HG02798 (cell line): Measurements from ENCODE around the gene ERICH3.
A peak's percentile ranks its signal among the peaks of the same experiment; 100 is the strongest.
"Not testable (repeated sequence)": the region's sequence is repeated elsewhere in the genome, so short reads cannot be mapped to it uniquely, and the experiment has no call there.

Source experiments
- ATAC-seq: cut with Tn5 transposase; IDR thresholded peaks from one replicate; pipeline ENCODE4 v1.9.1; 2021; ENCODE audit warnings: mild to moderate bottlenecking; ENCODE audit not compliant: unreplicated experiment, poor library complexity

ERICH3 gene

DNA sequence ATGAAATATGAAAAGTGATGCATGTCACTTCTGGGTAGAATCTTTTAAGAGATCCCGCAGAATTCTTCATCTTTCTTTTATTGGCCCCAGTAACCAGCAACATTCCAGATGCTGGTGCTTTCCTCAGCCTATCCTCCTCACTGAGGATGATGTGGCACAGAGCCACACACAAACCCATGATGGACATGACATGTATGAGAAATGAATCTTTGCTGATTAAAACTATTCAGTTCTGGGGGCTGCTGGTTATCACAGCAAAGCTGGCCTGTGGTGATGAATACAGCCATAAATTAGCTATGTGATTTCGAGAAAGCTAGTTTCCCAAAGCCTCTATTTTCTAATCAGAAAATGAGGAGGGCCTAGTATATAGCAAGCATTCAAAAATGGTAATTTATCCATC lies 8.3 kb upstream of the ERICH3 start:
- no peak for ATAC-seq

DNA sequence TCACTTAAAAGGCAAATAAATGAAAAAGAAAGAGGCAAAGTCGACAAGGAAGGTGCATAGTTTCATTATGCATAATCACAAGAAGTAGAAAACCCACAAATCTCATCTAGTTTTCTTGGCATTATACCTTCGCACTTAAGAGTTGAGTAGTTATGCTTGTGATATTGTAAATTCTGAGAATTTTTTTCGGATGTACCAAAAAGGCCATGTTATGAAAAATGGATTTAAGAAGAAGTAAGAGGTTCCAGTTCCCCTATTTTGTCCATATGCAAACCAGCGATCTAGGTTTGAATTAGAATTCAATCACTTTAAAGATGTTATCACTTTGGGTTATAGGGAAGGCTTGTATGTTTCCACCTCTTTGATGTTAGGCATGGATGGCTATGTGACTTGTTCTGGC lies 7.9 kb upstream of the ERICH3 start:
- peak; percentile 77 for ATAC-seq

DNA sequence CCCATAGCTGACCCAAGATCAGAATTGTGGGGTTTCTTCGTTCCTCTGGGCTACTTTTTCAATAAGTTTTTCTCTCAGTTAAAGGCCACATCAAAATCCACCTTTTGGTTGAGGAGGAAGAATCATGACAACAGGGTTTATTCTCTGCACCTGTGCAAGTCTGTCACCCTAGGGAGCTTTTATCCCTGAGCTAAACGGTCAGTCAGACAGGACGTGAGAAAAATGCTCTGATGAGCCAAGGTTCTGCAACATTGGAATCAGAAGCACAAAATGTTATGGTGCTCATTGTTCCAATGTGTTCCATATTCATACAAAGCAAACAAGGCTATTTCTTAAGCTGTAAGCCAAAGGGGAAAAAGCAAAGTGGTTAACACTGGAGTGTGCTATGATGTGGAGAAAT lies 7.4 kb upstream of the ERICH3 start:
- peak; percentile 20 for ATAC-seq

DNA sequence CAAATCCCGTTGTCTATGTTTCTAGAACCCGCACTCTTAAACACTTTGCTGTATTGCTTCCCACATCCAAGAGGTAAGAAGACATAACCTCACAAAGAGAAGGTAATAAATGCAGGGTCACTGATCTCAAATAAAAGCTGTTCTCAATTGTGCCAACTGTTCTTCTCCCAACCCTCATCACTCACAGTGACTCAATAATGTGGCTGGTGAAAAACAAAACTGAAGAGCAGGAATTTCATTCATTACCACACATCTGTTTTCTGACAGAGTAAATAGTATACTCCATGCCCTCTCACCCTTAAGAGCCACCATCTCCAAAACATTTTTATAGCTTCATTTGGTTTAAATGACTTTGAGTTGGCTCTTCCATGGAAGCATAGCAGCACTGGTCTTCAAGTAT lies 6.2 kb upstream of the ERICH3 start:
- ATAC-seq: no peak

DNA sequence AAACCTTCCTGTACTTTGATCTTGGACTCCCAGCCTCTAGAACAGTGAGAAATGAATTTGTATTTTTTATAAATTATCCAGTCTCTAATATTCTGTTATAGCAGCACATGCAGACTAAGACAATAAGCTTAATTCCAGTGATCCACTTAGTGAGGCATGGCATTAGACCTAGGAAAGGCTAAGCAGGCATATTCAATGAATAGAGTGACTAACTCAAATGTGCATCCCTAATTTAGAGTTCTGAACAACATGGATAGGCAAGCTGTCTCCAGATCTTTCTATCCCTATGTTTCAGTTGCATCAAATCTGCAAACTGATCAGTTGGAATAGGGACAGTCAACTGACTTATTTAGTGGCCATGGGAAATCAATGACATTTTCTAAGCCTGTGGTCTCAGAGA lies 4.3 kb upstream of the ERICH3 start:
- no peak for ATAC-seq

DNA sequence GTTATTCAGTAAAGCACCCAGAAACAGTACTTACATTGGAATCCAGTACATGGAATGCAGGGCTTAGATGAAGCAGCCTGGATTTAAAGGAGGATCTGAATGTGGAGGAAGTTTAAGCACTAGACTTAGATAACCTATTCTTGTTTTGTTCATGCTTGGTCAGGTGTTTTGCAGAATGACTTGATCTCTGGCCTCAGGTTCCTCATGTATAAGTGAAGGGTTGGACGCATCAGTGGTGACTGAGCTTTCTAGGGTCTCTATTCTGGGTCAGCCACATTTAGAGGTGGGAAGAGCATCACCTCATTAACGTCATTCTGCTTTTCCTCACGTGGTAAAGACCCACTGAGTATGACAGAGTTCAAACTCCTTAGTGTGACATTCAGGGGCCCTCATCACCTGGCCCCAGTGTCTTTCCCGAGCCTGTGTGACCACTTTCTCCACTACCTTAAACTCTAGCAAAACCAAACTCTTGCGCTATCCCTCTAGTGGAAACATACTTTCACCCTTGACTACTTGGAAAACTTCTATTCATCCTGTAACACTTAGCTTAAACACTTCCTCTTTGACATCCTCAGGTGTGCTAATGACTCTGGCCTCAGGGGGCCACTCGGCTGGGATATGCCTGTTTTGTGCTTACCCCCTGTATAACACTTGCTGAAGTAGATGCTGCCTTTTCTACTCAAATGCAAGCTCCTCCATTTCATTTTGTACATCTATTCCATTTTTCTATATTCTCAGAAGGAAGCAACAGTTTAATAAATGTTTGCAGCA lies 871 bp upstream of the ERICH3 start:
- no peak for ATAC-seq

DNA sequence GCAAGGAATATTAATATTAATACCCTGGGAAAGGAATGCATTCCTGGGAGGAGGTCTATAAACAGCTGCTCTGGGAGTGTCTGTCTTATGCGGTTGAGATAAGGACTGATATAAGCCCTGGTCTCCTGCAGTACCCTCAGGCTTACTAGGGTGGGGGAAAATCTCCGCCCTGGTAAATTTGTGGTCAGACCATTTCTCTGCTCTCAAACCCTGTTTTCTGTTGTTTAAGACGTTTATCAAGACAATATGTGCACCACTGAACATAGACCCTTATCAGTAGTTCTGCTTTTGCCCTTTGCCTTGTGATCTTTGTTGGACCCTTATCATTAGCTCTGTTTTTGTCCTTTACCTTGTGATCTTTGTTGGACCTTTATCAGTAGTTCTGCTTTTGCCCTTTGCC lies 2.7 kb downstream of the ERICH3 start:
- not testable (repeated sequence) for ATAC-seq

DNA sequence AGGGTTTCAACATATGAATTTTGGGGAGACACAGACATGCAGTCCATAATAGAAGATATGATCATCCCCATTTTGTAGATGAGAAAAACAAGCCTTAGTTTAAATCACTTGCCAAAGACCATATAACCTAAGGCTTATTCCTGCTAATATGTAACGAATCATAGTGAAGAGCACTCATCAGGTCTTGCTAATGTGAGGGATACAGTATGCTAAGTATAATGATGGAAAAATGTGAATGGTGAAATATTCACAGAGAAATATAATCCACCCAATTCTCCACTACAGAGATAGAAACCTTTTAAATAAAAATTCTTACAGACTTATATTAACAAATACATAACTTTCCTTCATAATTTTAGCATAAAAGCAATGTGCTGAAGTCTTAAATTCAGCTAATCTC lies 18.9 kb downstream of the ERICH3 start:
- no peak for ATAC-seq

DNA sequence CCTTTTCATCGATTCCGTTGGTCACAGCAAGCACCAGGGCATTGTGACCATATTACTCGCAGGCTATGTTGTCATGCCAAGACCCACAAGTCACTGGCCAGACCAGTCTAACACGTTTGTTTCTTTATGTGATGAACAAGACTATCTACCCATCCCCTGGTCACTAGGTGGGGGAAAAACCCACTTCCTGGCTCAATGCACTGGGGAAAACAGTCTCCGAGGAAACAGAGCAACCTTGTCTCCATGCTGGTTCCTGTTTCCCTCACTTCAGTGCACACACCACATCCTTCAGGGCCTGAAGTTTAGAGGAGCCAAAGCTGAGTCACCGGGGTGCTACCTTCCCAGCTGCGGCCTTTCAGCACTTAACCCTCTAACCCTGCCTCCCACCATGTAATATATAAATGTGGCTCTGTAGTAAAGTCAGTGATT lies 20.9 kb downstream of the ERICH3 start:
- ATAC-seq: peak; percentile 93

DNA sequence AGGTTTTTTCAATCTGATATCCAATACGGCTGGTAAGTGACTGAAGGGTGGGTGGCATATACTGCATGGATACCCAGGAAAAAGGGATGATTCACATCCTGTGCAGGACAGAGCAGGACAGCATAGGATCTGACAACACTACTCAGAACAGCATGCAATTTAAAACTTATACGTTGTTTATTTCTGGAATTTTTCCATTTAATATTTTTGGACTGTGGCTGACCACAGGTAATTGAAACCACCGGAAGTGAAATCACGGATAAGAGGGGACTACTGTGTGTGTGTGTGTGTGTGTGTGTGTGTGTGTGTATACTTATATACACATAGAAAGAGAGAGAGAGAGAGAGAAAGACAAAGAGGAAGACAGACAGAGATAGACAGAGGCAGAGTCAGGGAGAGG lies 23.0 kb downstream of the ERICH3 start:
- no peak for ATAC-seq

DNA sequence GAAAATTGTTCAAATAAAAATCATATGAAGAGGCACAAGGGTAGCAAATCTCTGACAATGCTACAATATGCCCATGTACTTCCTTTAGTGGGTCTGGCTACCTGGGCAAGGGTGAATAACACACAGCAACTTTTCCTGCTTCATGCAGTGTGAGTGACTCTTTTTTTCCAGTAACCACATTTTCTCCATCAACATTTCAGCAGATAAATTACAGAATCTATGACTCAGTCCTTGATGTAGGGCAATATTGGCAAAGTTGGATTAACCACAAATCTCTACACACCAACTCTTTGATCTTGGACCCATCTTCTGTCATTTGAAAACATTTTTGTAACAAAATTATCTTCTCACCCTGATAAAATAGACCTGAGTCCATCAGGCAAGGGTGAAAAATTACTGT lies 31.7 kb downstream of the ERICH3 start:
- ATAC-seq: no peak

DNA sequence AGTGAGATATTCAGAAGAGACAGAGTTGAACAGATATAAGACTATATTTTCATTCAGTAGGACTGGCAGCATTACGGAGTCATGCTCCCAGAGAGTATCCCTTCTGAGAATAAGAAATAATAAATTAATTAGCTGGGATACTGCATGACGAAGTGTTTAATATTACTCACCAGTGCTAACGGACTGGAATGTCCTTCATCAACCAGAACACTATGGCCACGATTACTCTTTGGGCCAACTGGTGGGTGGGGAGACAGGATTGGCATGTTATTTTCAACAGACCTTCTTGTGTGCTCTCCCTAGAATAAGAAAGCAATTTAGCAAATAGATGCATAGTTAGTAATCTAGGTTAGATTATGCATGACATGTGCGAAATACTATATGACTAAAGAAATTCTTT lies 32.4 kb downstream of the ERICH3 start:
- no peak for ATAC-seq

DNA sequence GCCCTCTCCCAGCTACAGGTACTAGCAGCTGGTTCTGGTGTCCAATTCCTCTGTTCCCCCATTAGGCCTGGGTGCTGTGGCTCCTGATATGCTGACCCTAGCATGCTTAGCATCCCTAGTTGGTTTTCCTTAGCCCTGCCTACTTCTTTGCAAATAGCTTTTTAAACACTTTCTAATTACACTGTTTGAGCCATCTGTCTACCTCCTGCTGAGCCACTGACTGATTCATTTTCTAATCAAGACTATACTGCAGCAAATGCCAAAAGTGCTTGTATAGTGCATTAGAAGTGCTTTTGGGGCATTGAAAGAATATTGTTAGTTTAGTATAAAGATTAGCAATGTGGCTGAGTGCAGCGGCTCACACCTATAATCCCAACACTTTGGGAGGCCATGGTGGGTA lies 36.3 kb downstream of the ERICH3 start:
- no peak for ATAC-seq

DNA sequence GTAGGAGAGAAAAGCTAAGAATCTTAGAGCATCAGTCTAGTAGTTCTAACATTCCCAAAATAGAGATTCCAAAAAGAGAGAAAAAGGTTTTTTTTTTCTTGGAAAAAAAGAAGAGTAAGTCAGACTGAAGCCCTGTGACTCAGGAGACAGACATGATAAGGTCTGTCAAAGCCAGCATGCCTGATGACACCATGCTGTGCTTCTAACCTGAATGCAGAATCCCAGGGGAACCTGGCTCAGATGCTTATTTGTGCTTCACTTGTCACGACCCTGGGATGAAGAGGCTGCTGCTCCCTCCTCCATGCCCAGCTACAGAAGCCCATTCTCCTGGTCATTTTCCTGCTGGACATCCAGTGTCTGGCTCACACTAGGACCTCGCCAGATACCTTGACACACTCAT lies 44.3 kb downstream of the ERICH3 start:
- ATAC-seq: no peak

DNA sequence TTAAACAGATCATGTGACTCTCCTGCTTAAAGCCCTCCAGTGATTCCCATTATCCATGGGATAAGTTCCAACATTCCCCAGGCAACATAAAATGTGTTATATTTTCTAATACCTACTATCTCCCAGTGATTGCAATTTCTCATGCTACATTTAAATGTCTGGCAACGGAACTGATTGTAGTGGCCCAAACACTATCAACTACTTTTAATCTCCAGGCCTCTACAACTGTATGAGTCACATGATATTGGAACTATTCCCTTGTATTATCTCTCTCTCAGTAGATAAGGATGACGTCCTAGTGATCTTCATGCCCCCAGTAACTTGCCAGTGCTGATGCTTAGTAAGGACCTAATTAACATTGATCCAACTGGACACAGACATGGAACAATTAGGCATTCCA lies 49.9 kb downstream of the ERICH3 start:
- ATAC-seq: no peak

DNA sequence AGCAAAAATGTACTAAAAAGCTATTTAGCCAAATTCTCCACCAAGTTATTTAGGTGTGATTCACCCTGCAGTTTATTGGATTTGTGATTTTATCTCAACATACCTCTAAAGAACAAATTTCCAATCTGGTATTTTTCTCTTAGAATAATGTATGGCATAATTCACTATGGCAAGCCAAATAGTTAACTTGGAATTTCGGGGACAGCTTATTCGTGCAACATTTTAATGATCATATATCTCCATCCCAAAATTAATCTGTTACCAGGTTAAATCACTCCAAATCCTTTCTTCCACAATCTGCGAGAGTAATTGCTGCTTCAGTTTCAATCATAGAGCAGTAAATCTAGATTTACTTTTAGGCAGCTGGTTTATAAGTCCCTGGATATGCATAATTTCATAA lies 53.4 kb downstream of the ERICH3 start:
- no peak for ATAC-seq

DNA sequence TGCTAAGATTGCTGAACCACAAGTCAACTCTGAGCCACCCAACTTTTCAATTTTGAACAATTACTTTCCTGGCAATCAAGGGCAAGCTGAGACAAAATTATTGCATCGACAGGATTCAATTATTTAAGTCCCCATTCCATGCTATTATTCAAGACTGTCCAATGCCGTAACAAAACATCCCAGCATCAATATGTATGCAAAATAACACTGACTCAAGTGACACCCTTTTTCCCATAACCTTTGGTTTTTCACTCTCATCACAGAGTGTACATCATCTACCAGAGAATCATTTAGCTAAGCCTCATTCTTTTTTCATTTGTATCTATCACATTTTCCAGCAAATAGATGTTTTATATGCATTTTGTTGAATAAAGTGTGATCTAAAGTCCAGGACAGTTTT lies 54.6 kb downstream of the ERICH3 start:
- no peak for ATAC-seq

DNA sequence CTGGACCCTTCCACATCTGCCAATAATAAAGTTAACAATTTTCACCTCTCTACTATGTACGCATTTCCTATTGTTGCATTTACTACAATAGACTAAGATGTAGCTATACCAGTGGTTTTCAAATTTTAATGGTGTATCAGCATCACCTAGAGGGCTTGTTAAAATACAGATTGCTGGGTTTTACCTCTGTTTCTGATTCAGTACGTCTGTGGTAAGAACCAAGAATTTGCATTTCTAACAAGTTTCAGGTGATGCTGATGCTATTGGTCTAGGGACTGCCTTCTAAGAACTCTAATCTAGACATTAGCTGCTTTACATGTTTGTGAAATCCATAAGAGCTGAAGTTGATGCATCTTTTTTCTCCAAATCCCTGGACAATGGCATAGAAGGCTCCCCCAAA lies 59.7 kb downstream of the ERICH3 start:
- no peak for ATAC-seq

DNA sequence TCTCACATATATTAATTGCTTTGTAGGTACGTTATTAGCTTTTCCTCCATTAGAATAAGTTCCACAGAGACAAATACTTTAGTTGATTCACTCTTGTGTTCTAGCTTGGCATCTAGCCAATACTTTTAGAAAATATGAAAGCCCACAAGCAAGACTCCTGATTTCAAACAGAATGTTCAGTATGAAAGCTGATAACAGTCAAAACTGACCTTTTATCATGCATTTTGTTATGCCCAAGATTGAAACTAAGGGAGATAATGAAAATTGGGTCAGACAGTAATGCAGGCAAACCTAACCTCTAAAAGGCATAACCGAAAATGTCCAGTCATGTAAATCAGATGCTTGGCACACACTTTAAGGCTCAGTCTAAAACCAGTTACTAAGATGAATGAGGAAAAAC lies 61.7 kb downstream of the ERICH3 start:
- ATAC-seq: no peak

DNA sequence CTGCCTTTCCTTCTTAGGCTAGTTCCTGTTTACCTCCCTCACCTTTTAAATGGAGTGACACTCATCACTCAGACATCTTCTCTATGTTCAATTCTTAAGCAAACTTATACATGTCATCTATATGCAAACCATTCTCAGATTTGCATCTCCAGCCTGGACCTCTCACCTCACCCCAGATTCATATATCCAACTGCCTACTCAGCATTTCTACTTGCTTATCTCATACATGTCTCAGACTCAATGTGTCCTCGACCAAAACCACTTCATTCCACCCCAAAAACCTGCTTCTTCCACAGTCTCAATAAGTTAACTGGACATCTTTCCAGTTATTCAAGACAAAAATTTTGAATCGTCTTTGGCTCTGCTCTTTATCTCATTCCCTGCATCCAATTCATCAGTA lies 62.6 kb downstream of the ERICH3 start:
- ATAC-seq: no peak

DNA sequence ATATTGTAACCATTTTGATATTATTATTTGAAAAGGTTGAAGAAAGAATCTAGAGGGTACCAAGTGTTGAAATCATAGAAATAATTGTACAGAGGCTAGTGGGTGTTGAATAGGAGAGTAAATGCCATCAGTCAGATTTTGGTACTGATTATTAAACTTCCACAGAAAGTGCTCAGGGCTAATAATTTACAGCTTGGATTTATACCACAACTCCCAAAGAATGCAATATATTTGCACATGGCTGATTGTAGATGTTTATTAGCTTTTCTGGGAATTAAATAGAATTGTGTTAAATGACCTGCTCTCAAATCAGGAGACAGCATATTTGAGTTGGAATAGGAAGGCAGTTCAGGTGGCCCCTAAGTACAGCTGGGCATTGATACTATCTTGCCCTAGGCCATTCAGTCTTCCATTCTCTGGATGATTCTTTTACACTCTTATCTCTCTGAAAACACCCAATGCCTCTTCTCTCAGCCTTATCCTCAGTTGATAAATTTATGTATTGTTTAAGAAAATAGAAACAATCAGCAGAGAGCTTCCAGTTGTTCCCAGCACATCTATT lies 63.7 kb downstream of the ERICH3 start:
- ATAC-seq: no peak

DNA sequence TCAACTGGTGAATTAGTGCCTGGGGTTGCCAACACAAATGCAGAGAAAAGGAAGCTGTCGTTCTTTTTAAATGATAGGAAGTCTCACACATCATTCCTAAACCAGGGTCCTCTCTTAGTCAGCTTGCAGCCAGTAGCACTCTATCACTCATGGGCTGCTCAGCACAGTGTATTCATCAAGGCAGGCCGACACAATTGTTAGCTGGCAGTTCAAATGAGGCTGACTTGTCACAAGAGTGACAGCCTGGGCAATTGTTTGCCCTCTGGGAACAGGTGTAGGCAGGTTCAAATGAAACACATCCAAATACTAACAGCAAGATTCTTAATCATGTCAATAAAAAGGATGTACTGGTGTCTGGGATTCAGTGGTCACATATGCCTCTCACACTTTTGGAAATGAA lies 76.9 kb downstream of the ERICH3 start:
- ATAC-seq: no peak
